Vagina (tissue), 2 donors: ENCODE data around the gene TRPC4.

Experiments used
- CTCF ChIP-seq, 3 experiments: fragments of 450-650 bp in 2 of 3; fragments of 200-600 bp in 1 of 3; sonication (generic) in 1 of 3; IDR thresholded peaks; one replicate each; pipeline ENCODE4 v1.5.1; 2017 to 2019; ENCODE audit warnings: antibody characterized with exemption in 3 of 3, mild to moderate bottlenecking in 2 of 3, moderate library complexity in 2 of 3
- POLR2A ChIP-seq, 2 donors: fragments of 450-650 bp; IDR thresholded peaks; one replicate each; pipeline ENCODE4 v1.6.1; 2017; ENCODE audit warnings: antibody characterized with exemption in 2 of 2, mild to moderate bottlenecking in 2 of 2, moderate library complexity in 2 of 2
- POLR2AphosphoS5 ChIP-seq, 2 donors: sonication (generic); formaldehyde crosslinking; IDR thresholded peaks; one replicate each; pipeline ENCODE4 v1.9.0; 2017; ENCODE audit warnings: antibody characterized with exemption in 2 of 2, mild to moderate bottlenecking in 2 of 2, low read depth in 1 of 2; ENCODE audit not compliant: insufficient read depth in 1 of 2

GRCh38 chr13:37755349-37755748 is 114.2 kb downstream of the TRPC4 start:
- TF ChIP-seq CTCF (IDR thresholded peaks at IDR 0.05) (no peak), POLR2A (IDR thresholded peaks at IDR 0.05) (no peak), POLR2AphosphoS5 (IDR thresholded peaks at IDR 0.05; ENCODE audit: insufficient read depth in 1 of 2, low read depth in 1 of 2) (no peak)
